Caco-2 (cell line): ENCODE results near the gene ARHGAP42. TPM values are rescaled to one million over a fixed set of nuclear protein-coding genes. Genes with fewer than 3 reads are reported as not detected.

Source experiments
- BruUV-seq: library from RNA; stranded (reverse); fragments of 400-500 nt; replicated peaks from 2 replicates; lab custom pipeline; 2021; lab: Mats Ljungman, UMichigan
- CTCF ChIA-PET: fragments of 300-600 bp; sonication (Branson Sonifier 250); formaldehyde crosslinking; loops from one replicate; lab custom pipeline; 2022; ENCODE audit warnings: antibody characterized with exemption; lab: Charles Lee
- POLR2A ChIA-PET: fragments of 300-600 bp; sonication (Branson Sonifier 250); formaldehyde crosslinking; loops from one replicate; lab custom pipeline; 2022; ENCODE audit warnings: antibody characterized with exemption; lab: Charles Lee
- DNase-seq, 2 experiments: peaks; one replicate each; pipeline versions ENCODE4 v3.0.0 to v3.0.0-alpha.2; 2020 to 2022
- H3K27me3 ChIP-seq: replicated peaks from 2 replicates; pipeline ENCODE4 v1.6.0; 2011; ENCODE audit warnings: low read length; ENCODE audit not compliant: control insufficient read depth, insufficient read depth
- H3K36me3 ChIP-seq: 2 replicates; pipeline ENCODE4 v1.5.1; 2011; ENCODE audit warnings: low read length; ENCODE audit not compliant: control insufficient read depth, insufficient read depth
- H3K4me1 ChIP-seq: fragments of 250-450 bp; sonication (Bioruptor Pico); 2 replicates; pipeline ENCODE4 v1.5.1; 2020; ENCODE audit warnings: mild to moderate bottlenecking
- H3K4me3 ChIP-seq: 2 replicates; pipeline ENCODE4 v1.5.1; 2011; ENCODE audit warnings: low read depth, mild to moderate bottlenecking, control low read depth, low read length
- H3K9me3 ChIP-seq: fragments of 250-450 bp; sonication (Bioruptor Pico); 2 replicates; pipeline ENCODE4 v1.5.1; 2020; ENCODE audit warnings: mild to moderate bottlenecking, moderate library complexity
- H3K27ac Mint-ChIP-seq: one replicate; pipeline ENCODE4 v1.8.0; 2022; ENCODE audit warnings: mixed read lengths; ENCODE audit not compliant: unreplicated experiment
- H3K27me3 Mint-ChIP-seq: one replicate; pipeline ENCODE4 v1.8.0; 2022; ENCODE audit warnings: mixed read lengths; ENCODE audit not compliant: insufficient read depth, unreplicated experiment
- H3K36me3 Mint-ChIP-seq: one replicate; pipeline ENCODE4 v1.8.0; 2022; ENCODE audit warnings: mild to moderate bottlenecking, mixed read lengths; ENCODE audit not compliant: insufficient read depth, unreplicated experiment
- H3K4me1 Mint-ChIP-seq: one replicate; pipeline ENCODE4 v1.8.0; 2022; ENCODE audit warnings: low read depth, mixed read lengths; ENCODE audit not compliant: unreplicated experiment
- H3K4me3 Mint-ChIP-seq: one replicate; pipeline ENCODE4 v1.8.0; 2022; ENCODE audit warnings: mild to moderate bottlenecking, moderate library complexity, mixed read lengths; ENCODE audit not compliant: unreplicated experiment
- H3K9me3 Mint-ChIP-seq: one replicate; pipeline ENCODE4 v1.8.0; 2022; ENCODE audit warnings: mixed read lengths; ENCODE audit not compliant: unreplicated experiment
- intact Hi-C: fragments of 100-400 bp; cut with micrococcal nuclease; formaldehyde crosslinking; loops from one replicate; pipeline ENCODE4 v1.10.0; 2022; ENCODE audit not compliant: unreplicated experiment
- total RNA-seq: library from RNA; stranded (reverse); gene quantifications from 2 replicates; pipeline ENCODE4 v1.2.3, GENCODE V29; 2022
- TF ChIP-seq, protein P1 (sequence below), 2 experiments: fragments of 200-600 bp in 1 of 2; IDR thresholded peaks; 1 replicate in 1 of 2; 2 replicates in 1 of 2; pipeline versions ENCODE4 v1.5.1 to v1.8.0; 2011 to 2022; ENCODE audit warnings: antibody characterized with exemption in 1 of 2, control low read depth in 1 of 2, inconsistent platforms in 1 of 2, low read depth in 1 of 2, low read length in 1 of 2, mild to moderate bottlenecking in 1 of 2, moderate library complexity in 1 of 2; ENCODE audit not compliant: insufficient read depth in 1 of 2, severe bottlenecking in 1 of 2, unreplicated experiment in 1 of 2

The ARHGAP42 gene
- total RNA-seq, 1 experiment from 2014 or later, result 8.4 TPM

DNA sequence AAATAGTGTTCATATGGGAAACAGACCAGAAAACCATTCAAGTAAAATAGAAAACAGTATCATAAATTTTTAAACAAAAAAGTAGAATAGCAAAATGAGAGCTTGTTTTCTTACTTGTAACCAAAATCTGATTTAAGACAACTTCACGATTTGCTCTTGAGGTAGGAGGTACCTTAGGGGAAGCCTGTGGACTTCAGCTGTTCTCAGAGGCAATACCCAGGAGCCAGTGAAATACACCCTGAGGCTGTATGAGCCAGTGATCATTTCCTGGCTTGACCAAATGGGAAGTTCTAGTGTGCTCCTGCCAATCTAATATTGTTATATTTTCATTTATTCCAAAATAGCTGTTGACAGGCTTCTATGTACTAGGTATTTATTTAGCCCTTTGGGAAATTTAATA, 104.8 kb downstream of the ARHGAP42 start:
- no peak overlapping the region for H3K27ac Mint-ChIP-seq
- H3K4me1 Mint-ChIP-seq, result peaks cover 10% of the 10 kb centered on the region
- CTCF ChIA-PET, result no interaction called here
- H3K36me3 Mint-ChIP-seq, result no peaks in the 10 kb centered on the region
- no peak for DNase-seq
- Histone ChIP-seq H3K4me3 (no peak overlapping the region), H3K4me1 (no peaks in the 10 kb centered on the region), H3K36me3 (no peaks in the 10 kb centered on the region), H3K27me3 (no peaks in the 10 kb centered on the region), H3K9me3 (no peaks in the 10 kb centered on the region)
- intact Hi-C loops, result loop anchor here (2.0 kb wide), 1 partner anchor 17 kb away; no protein-coding TSS in a partner anchor
- POLR2A ChIA-PET, result no interaction called here
- BruUV-seq, result no TSS peak
- peaks cover 10% of the 10 kb centered on the region for H3K9me3 Mint-ChIP-seq
- TF ChIP-seq, protein P1, sequence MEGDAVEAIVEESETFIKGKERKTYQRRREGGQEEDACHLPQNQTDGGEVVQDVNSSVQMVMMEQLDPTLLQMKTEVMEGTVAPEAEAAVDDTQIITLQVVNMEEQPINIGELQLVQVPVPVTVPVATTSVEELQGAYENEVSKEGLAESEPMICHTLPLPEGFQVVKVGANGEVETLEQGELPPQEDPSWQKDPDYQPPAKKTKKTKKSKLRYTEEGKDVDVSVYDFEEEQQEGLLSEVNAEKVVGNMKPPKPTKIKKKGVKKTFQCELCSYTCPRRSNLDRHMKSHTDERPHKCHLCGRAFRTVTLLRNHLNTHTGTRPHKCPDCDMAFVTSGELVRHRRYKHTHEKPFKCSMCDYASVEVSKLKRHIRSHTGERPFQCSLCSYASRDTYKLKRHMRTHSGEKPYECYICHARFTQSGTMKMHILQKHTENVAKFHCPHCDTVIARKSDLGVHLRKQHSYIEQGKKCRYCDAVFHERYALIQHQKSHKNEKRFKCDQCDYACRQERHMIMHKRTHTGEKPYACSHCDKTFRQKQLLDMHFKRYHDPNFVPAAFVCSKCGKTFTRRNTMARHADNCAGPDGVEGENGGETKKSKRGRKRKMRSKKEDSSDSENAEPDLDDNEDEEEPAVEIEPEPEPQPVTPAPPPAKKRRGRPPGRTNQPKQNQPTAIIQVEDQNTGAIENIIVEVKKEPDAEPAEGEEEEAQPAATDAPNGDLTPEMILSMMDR (IDR thresholded peaks at IDR 0.05; ENCODE audit: insufficient read depth in 1 of 2, low read depth in 1 of 2, low read length in 1 of 2, severe bottlenecking in 1 of 2, unreplicated experiment in 1 of 2), result no peak
- H3K4me3 Mint-ChIP-seq, result no peak overlapping the region
- no peaks in the 10 kb centered on the region for H3K27me3 Mint-ChIP-seq

DNA sequence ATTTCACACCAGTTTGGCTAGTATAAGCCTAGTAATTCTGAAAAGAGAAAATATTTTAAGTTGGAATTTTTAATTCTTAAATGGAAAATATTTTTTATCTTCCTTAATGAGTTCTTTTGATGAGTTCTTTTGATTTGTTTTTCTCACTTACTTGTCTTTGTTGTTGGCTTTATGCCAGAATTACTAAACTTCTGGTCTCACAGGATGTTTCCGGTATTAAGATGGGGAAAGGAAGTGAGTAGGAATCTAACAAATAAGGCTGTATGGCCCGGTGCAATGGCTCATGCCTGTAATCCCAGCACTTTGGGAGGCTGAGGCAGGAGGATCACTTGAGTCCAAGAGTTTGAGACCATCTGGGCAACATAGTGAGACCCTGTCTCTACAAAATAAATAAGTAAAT, 106.4 kb downstream of the ARHGAP42 start:
- H3K4me3 ChIP-seq, result no peak overlapping the region
- H3K4me1 ChIP-seq, result no peaks in the 10 kb centered on the region
- H3K36me3 ChIP-seq, result no peaks in the 10 kb centered on the region
- peaks cover 10% of the 10 kb centered on the region for H3K9me3 Mint-ChIP-seq
- peaks cover 10% of the 10 kb centered on the region for H3K4me1 Mint-ChIP-seq
- H3K9me3 ChIP-seq, result no peaks in the 10 kb centered on the region
- POLR2A ChIA-PET, result no interaction called here
- TF ChIP-seq, protein P1 (IDR thresholded peaks at IDR 0.05; ENCODE audit: insufficient read depth in 1 of 2, low read depth in 1 of 2, low read length in 1 of 2, severe bottlenecking in 1 of 2, unreplicated experiment in 1 of 2), result no peak
- H3K27me3 ChIP-seq, result no peaks in the 10 kb centered on the region
- no peaks in the 10 kb centered on the region for H3K27me3 Mint-ChIP-seq
- CTCF ChIA-PET, result no interaction called here
- no peak overlapping the region for H3K27ac Mint-ChIP-seq
- intact Hi-C loops, result no loop called here
- no peaks in the 10 kb centered on the region for H3K36me3 Mint-ChIP-seq
- DNase-seq, result no peak
- BruUV-seq, result no TSS peak
- H3K4me3 Mint-ChIP-seq, result no peak overlapping the region

DNA sequence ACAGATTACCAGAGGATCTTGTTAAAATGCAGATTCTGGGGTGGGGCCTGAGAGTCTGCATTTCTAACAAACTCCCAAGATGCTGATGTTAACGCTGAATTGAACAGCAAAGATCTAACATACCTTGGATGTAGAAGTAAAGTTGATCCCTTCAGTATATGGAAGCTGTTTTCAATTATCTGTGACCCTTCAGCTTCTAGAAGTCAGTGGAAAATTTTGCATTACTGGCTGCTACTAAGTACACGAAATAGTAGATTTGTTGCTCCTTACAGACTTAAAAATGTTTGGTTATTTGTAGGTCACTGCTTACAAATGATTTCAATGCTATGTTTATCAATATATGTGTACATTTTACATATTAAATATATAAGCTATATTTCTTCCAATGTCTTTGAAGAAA, 107.4 kb downstream of the ARHGAP42 start:
- Mint-ChIP-seq H3K4me3 (no peak overlapping the region), H3K4me1 (peaks cover 5% of the 10 kb centered on the region), H3K27me3 (no peaks in the 10 kb centered on the region), H3K9me3 (peaks cover 2% of the 10 kb centered on the region), H3K36me3 (no peaks in the 10 kb centered on the region), H3K27ac (no peak overlapping the region)
- BruUV-seq, result no TSS peak
- Histone ChIP-seq H3K27me3 (no peaks in the 10 kb centered on the region), H3K36me3 (no peaks in the 10 kb centered on the region), H3K9me3 (no peaks in the 10 kb centered on the region), H3K4me3 (no peak overlapping the region), H3K4me1 (no peaks in the 10 kb centered on the region; the same call in 1 of the 2 replicates)
- DNase-seq, result no peak
- intact Hi-C loops, result no loop called here
- POLR2A ChIA-PET, result no interaction called here
- CTCF ChIA-PET, result no interaction called here
- TF ChIP-seq, protein P1 (IDR thresholded peaks at IDR 0.05; ENCODE audit: insufficient read depth in 1 of 2, low read depth in 1 of 2, low read length in 1 of 2, severe bottlenecking in 1 of 2, unreplicated experiment in 1 of 2), result no peak
